Nephron progenitor cell (in vitro differentiated cells): Measurements from ENCODE around the gene GABPA.

ENCODE experiments used
- DNase-seq: peaks from one replicate; pipeline ENCODE4 v3.0.0; 2021
- H3K27ac Mint-ChIP-seq: 2 replicates; pipeline ENCODE4 v1.8.0; 2021; ENCODE audit warnings: mild to moderate bottlenecking, moderate library complexity, mixed read lengths
- H3K27me3 Mint-ChIP-seq: 2 replicates; pipeline ENCODE4 v1.8.0; 2021; ENCODE audit warnings: mild to moderate bottlenecking, low read depth, mixed read lengths; ENCODE audit not compliant: poor library complexity
- H3K36me3 Mint-ChIP-seq: 2 replicates; pipeline ENCODE4 v1.8.0; 2021; ENCODE audit warnings: low read depth, mixed read lengths
- H3K4me1 Mint-ChIP-seq: 2 replicates; pipeline ENCODE4 v1.8.0; 2021; ENCODE audit warnings: mixed read lengths
- H3K4me3 Mint-ChIP-seq: 2 replicates; pipeline ENCODE4 v1.8.0; 2021; ENCODE audit warnings: mild to moderate bottlenecking, moderate library complexity, mixed read lengths
- H3K9me3 Mint-ChIP-seq: 2 replicates; pipeline ENCODE4 v1.8.0; 2021; ENCODE audit warnings: mild to moderate bottlenecking, moderate library complexity, mixed read lengths
- TF ChIP-seq, protein P1 (sequence below): fragments of 200-600 bp; sonication (generic); IDR thresholded peaks from 2 replicates; pipeline ENCODE4 v1.5.0; 2021; ENCODE audit warnings: antibody characterized with exemption

The GABPA gene

DNA sequence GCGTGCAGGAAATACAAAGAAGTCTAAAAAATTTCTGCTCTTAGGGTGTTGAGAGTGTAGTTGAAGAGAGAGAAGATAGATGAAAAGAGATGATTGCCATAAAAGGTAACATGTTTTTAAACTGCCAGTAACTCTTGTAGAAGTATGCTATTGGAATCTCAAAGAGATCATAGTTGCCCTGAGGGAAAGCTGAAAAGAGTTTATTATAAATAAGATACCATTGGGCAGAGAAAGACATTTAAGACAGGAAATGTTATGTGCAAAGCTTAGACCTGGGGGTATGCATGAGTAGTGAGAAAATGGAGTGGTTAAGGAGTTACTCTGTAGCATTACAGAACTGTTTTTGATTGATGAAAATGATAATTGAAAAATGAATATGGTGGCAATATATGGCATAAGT, 17.6 kb downstream of the GABPA start:
- no peaks in the 10 kb centered on the region for H3K27me3 Mint-ChIP-seq
- H3K9me3 Mint-ChIP-seq: no peaks in the 10 kb centered on the region
- TF ChIP-seq, protein P1, sequence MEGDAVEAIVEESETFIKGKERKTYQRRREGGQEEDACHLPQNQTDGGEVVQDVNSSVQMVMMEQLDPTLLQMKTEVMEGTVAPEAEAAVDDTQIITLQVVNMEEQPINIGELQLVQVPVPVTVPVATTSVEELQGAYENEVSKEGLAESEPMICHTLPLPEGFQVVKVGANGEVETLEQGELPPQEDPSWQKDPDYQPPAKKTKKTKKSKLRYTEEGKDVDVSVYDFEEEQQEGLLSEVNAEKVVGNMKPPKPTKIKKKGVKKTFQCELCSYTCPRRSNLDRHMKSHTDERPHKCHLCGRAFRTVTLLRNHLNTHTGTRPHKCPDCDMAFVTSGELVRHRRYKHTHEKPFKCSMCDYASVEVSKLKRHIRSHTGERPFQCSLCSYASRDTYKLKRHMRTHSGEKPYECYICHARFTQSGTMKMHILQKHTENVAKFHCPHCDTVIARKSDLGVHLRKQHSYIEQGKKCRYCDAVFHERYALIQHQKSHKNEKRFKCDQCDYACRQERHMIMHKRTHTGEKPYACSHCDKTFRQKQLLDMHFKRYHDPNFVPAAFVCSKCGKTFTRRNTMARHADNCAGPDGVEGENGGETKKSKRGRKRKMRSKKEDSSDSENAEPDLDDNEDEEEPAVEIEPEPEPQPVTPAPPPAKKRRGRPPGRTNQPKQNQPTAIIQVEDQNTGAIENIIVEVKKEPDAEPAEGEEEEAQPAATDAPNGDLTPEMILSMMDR: no peak
- peaks cover 28% of the 10 kb centered on the region for H3K36me3 Mint-ChIP-seq
- H3K4me1 Mint-ChIP-seq: peaks cover 9% of the 10 kb centered on the region
- H3K4me3 Mint-ChIP-seq: no peak overlapping the region
- no peak overlapping the region for H3K27ac Mint-ChIP-seq
- DNase-seq: no peak

DNA sequence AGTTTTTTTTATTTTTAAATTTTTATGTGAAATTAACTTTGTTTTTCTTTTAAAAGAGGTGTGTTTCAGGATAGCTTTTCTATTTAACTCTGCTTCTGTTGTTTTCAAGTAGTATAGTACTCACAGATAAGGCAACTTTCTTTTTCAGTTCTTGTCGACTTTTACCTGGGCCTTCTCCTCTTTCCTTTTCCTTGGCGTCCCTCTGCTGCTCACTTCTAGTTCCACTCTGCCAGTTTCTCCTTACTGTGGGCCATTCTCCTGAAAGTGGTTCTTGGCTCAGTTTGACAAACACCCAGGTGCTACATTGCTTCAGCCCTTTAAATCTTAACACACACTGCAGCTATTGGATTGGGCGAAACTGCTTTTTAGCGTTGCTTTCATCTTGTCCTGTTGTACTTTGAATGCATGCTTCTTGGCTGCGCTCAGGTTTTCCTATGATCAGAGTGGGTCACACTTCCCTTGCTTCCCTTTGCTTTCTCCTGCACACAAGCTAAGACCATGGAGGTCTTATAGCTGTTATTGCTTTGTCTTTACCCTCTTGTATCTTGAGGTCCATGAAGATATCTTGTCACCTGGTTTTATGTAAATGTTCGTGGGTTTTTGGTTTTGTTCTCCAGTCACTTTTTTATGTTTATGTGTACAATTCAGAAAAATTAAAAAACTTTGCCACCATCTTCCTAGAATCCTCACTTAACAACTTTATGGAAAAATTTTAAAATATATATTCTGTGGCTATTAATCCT, 21.6 kb downstream of the GABPA start:
- H3K36me3 Mint-ChIP-seq: peaks cover 42% of the 10 kb centered on the region
- H3K4me3 Mint-ChIP-seq: no peak overlapping the region
- H3K27me3 Mint-ChIP-seq: no peaks in the 10 kb centered on the region
- TF ChIP-seq, protein P1: no peak
- no peaks in the 10 kb centered on the region for H3K4me1 Mint-ChIP-seq
- peak overlapping the region; percentile 17 for H3K27ac Mint-ChIP-seq
- DNase-seq: no peak
- no peaks in the 10 kb centered on the region for H3K9me3 Mint-ChIP-seq

DNA sequence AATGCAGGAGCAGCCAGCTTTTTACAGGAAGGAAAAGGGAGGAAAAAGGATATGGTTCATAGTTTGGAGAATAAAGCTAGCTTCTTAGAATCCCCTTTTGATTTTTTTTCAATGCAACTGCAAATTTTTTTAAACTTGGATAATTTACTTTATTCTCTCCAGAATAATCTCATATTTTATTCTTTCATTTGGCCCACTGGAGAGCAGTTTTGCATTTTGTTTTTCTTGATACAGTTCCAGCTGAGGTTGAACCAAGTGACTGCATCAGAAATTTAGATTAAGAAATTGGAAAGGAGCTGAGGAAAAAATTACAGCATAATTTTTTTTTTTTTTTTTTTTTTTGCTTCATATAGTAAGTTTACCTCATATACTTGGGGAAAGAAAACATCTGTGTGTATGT, 22.8 kb downstream of the GABPA start:
- no peak for DNase-seq
- no peak overlapping the region for H3K27ac Mint-ChIP-seq
- H3K9me3 Mint-ChIP-seq: no peaks in the 10 kb centered on the region

DNA sequence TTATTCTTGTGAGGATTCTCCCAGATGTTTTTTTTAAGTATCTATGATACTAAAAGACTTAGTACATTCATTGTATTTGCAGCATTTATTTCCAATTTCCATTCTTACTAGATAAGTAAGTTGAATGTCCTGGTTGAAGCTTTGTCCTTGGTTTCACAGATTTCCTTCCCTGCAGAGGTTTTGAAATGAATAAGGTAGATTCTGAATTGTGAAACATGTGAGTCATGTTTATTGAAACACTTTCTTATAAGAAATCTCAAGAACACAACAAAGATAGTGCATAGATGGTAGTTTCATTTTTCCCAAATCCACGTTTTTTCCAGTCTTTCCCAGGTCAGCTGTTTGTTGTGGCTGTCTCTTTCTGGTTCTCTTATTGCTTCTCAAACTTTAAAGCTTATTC, 24.8 kb downstream of the GABPA start:
- TF ChIP-seq, protein P1: no peak
- Mint-ChIP-seq H3K27ac (no peak overlapping the region), H3K36me3 (peaks cover 40% of the 10 kb centered on the region), H3K27me3 (no peaks in the 10 kb centered on the region), H3K4me3 (no peak overlapping the region), H3K4me1 (no peaks in the 10 kb centered on the region), H3K9me3 (no peaks in the 10 kb centered on the region)
- DNase-seq: no peak

More for the DNA sequence above, 22.8 kb downstream of the GABPA start:
- Mint-ChIP-seq H3K4me3 (no peak overlapping the region), H3K36me3 (peaks cover 37% of the 10 kb centered on the region), H3K4me1 (no peaks in the 10 kb centered on the region), H3K27me3 (no peaks in the 10 kb centered on the region)
- TF ChIP-seq, protein P1: no peak

DNA sequence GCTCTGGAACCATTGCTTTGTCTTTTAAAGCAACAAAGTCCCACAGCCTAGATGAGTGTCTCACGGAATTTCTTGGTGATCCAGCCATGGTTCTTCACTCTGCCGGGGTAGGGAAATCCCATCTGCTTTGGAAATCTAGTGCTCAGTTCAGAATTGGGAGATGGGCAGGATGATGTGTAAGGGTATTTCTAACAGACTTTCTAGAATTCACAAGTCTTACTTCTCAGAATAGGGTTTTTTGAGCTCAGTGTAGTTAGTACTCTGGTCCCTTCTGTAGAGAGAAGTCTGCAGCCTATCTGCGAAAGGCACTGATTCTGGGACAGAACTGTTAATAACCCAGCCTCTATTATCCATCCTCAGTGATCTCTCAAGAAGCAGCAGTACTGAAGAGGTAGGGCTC, 25.3 kb downstream of the GABPA start:
- no peak overlapping the region for H3K27ac Mint-ChIP-seq
- H3K4me1 Mint-ChIP-seq: no peaks in the 10 kb centered on the region
- TF ChIP-seq, protein P1: no peak
- DNase-seq: no peak
- H3K9me3 Mint-ChIP-seq: no peaks in the 10 kb centered on the region
- H3K27me3 Mint-ChIP-seq: no peaks in the 10 kb centered on the region
- H3K4me3 Mint-ChIP-seq: no peak overlapping the region
- H3K36me3 Mint-ChIP-seq: peaks cover 41% of the 10 kb centered on the region

DNA sequence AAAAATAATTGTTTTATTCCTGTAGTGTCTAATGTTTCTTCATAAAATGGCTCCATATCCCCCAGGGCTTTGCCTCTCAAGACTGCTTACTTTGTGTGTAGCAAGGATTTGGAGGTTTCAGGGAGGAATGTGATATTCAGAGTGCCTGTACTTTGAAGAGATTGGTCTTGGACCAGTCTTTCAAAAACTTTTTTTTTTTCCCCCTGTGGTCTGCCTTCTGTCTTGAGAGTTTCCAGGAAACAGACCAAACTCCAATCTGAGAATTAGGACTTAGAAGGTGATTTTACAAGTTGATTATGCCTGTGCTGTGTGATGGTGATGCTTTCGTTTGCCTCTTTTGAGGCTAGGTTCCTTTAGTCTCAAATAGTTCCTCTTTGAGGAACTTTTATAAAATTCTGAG, 25.9 kb downstream of the GABPA start:
- Mint-ChIP-seq H3K9me3 (no peaks in the 10 kb centered on the region), H3K27me3 (no peaks in the 10 kb centered on the region), H3K4me1 (no peaks in the 10 kb centered on the region), H3K36me3 (peaks cover 47% of the 10 kb centered on the region), H3K4me3 (no peak overlapping the region), H3K27ac (peak overlapping the region; percentile 21)
- no peak for DNase-seq
- TF ChIP-seq, protein P1: no peak
